ENCODE data around the gene APLP2. TPM values are rescaled to one million over a fixed set of nuclear protein-coding genes. Genes with fewer than 3 reads are reported as not detected.
A peak's percentile ranks its signal among the peaks of the same experiment; 100 is the strongest.

Gene APLP2
- total and polyA plus RNA-seq, 12 donors: 115 to 414 (median 299) TPM

DNA sequence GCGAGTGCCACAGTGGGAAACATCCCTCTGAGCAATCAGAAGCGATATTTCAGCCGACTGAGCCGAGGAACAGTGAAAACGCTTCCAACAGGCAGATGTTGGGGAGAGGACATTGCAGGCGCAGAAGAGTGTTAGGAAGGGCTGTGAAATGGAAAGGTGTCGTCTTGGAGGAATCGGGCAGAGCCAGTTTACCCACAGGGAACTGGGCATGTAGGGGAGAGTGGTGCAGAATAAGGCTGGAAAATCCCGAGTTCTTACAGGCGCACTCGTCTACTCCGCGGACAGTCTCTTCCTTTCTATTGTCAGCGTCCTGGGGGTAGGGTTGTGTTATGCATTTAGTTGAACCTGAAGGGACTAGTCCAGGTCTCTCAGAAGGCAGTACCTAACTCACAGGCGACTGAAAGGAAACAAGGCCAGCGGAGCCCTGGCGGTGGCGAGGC is 1.1 kb upstream of the APLP2 start:
- WGBS, 2 donors: 35 to 40% methylated on average over 18 of the region's 18 CpGs

DNA sequence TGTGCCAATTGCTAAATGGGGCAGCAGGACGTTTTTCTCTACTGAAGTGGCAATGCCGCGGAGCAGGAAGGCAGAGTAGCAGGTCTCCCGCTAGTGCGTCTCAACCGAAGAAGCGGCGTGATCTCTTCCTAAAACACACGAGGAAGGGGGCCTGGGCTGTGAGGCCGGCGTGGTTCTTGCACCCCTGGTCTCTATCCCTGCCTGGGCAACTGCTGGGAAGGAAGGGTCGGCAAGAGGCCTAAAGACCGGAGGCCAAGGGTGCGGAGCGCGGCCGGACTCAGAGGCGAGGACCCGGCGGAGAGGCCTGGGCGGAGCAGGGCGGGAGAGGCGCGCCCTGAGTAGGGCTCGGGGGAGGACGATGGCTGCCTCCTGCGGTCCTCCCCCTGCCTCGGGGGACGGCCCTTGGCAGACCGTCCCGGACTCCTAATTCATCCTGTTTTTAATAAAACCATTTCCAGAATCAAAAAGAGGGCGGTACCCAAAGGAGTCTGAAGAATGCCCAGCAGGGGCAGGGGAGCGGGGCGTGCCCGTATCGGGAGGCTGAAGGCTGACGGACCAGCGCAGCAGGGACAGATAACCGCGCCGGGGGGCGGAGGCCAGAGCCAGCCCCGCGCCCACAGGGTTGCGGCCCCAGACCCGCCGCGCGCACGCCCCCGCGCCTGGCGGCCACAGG is 572 bp upstream of the APLP2 start:
- Histone ChIP-seq H3K27ac (peak overlapping the region; percentile 81 to 99 (median 95)), H3K9me3 (no peaks in the 10 kb centered on the region), H3K27me3 (no peaks in the 10 kb centered on the region), H3K36me3 (no peaks in the 10 kb centered on the region), H3K4me1 (peaks cover 0 to 34% (median 21%) of the 10 kb centered on the region in 9 donors), H3K4me3 (peak overlapping the region; percentile 21 to 86 (median 80))
- TF ChIP-seq, protein P1, sequence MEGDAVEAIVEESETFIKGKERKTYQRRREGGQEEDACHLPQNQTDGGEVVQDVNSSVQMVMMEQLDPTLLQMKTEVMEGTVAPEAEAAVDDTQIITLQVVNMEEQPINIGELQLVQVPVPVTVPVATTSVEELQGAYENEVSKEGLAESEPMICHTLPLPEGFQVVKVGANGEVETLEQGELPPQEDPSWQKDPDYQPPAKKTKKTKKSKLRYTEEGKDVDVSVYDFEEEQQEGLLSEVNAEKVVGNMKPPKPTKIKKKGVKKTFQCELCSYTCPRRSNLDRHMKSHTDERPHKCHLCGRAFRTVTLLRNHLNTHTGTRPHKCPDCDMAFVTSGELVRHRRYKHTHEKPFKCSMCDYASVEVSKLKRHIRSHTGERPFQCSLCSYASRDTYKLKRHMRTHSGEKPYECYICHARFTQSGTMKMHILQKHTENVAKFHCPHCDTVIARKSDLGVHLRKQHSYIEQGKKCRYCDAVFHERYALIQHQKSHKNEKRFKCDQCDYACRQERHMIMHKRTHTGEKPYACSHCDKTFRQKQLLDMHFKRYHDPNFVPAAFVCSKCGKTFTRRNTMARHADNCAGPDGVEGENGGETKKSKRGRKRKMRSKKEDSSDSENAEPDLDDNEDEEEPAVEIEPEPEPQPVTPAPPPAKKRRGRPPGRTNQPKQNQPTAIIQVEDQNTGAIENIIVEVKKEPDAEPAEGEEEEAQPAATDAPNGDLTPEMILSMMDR (IDR thresholded peaks at IDR 0.05): peak in 3 of 9 donors; percentile 12 to 36 (median 27)
- intact Hi-C loops (cut with DNase I): loop anchor here in 8 of 10 donors (1.0 to 5.0 kb wide), 7 partner anchors 53 to 68 kb away; partner anchors contain the start of gene PRDM10 (in 5 of the 8)
- ATAC-seq (peak; percentile 73 to 89 (median 80)), DNase-seq (peak; percentile 84 to 85)
- WGBS, 2 donors: 0 to 1% methylated on average over 43 to 53 of the region's 53 CpGs

More for the DNA sequence above, 1.1 kb upstream of the APLP2 start:
- Histone ChIP-seq H3K27ac (peak overlapping the region; percentile 81 to 99 (median 95)), H3K9me3 (no peaks in the 10 kb centered on the region), H3K4me1 (peaks cover 0 to 34% (median 21%) of the 10 kb centered on the region in 9 donors), H3K27me3 (no peaks in the 10 kb centered on the region), H3K4me3 (peak overlapping the region; percentile 21 to 86 (median 80)), H3K36me3 (no peaks in the 10 kb centered on the region)
- DNase-seq (no peak), ATAC-seq (peak in 2 of 8 donors; percentile 4 to 6)
- intact Hi-C loops (cut with DNase I): loop anchor here in 6 of 10 donors (2.0 to 5.0 kb wide), 5 partner anchors 54 to 68 kb away; partner anchors contain the start of gene PRDM10 (in 3 of the 6)
- TF ChIP-seq, protein P1 (IDR thresholded peaks at IDR 0.05): peak in 1 of 9 donors; percentile 8

DNA sequence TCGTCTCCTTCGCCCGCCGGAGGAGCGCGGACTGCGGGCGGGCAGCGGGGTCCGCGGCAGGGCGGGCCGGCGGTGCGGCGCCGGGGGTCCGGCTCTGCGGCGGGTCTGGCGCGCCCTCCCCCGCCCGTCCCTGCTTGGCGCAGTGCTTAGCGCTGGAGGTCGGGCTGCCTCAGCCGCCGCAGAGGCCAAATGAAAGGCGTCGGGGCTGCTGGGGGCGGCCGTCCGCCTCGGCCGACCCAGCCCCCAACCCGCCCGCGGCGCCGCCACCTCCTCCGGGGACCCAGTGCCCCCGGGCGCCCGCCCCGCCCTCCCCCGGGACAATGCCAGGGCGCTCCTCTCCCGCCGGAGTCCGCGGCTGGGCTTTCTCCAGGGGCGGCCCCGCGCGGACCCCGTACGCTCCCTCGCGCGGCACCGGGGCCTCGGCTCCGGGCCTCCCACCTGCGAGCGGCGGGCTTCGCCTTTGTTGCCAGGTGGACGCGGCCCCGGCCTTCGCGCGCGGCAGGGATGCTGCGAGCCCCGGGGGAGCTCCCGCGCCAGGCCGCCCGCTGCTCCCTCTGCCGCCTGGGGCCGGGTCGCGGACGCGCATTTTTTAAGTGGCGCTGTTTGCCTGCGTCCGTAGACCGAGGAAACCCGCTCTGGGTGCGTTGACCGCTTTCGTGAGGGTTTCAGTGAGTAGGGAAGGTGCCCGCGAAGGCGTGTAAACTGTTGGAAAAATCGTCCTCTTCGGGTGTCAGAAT is 583 bp downstream of the APLP2 start:
- intact Hi-C loops (cut with DNase I): loop anchor here in 7 of 10 donors (1.0 to 10.0 kb wide), 6 partner anchors 52 to 71 kb away; partner anchors contain the start of gene PRDM10 (in 1 of the 7)
- 1% methylated on average over 67 to 95 of the region's 100 CpGs for WGBS, 2 donors
- Histone ChIP-seq H3K27ac (peak overlapping the region; percentile 74 to 99 (median 92)), H3K4me1 (peaks cover 0 to 35% (median 21%) of the 10 kb centered on the region in 9 donors), H3K9me3 (no peaks in the 10 kb centered on the region), H3K36me3 (no peaks in the 10 kb centered on the region), H3K4me3 (peak overlapping the region; percentile 64 to 86 (median 80)), H3K27me3 (no peaks in the 10 kb centered on the region)
- ATAC-seq (peak in 2 of 8 donors; percentile 13 to 14), DNase-seq (peak in 1 of 2 donors; percentile 49)
- TF ChIP-seq, protein P1 (IDR thresholded peaks at IDR 0.05): peak in 3 of 9 donors; percentile 14 to 38 (median 34)

DNA sequence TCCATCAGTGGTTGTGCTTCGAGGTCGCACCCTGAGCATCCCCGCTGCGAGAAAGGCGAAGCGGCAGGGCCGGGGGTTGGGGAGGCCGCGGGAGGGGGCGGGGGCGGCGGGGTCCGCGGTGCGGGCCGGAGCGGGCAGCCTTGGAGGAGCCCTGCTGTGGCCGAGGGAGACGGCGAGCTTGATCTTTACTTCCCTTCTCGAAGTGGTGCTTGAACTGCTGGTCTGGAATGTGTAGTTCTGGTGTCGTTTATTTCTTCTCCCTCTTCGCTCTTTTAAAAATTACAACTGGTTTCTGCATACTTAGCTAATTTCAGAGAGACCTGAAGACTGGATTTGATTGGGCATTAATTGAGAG is 1.1 kb downstream of the APLP2 start:
- no peak for ATAC-seq

More for the DNA sequence above, 1.1 kb downstream of the APLP2 start:
- no peaks in the 10 kb centered on the region for H3K27me3 ChIP-seq
- H3K36me3 ChIP-seq: no peaks in the 10 kb centered on the region
- intact Hi-C loops (cut with DNase I): loop anchor here in 7 of 10 donors (1.0 to 10.0 kb wide), 6 partner anchors 51 to 72 kb away; partner anchors contain the start of gene PRDM10 (in 1 of the 7)
- TF ChIP-seq, protein P1 (IDR thresholded peaks at IDR 0.05): no peak
- 0 to 1% methylated on average over 23 of the region's 23 CpGs for WGBS, 2 donors
- no peak for DNase-seq
- H3K9me3 ChIP-seq: no peaks in the 10 kb centered on the region
- H3K4me1 ChIP-seq: peaks cover 0 to 41% (median 21%) of the 10 kb centered on the region in 9 donors
- peak overlapping the region; percentile 64 to 86 (median 80) for H3K4me3 ChIP-seq
- peak overlapping the region; percentile 74 to 99 (median 92) for H3K27ac ChIP-seq

Data from heart right ventricle (tissue), 16 donors.